ENCODE results near the gene CACNA2D4. TPM values are rescaled to one million over a fixed set of nuclear protein-coding genes. Genes with fewer than 3 reads are reported as not detected.

CACNA2D4 gene
- total and polyA plus RNA-seq, 4 donors = 1.5 to 12.6 (median 7.3) TPM

GRCh38 chr12:1779783-1780182, 138.7 kb downstream of the CACNA2D4 start:
- Histone ChIP-seq H3K36me3 (ENCODE audit: control insufficient read depth in 4 of 4, insufficient read depth in 4 of 4, low read length in 4 of 4) (peaks cover 6 to 19% (median 9%) of the 10 kb centered on the region in 4 donors), H3K9me3 (ENCODE audit: control insufficient read depth in 4 of 4, insufficient read depth in 3 of 4, low read length in 3 of 4) (no peaks in the 10 kb centered on the region), H3K4me1 (ENCODE audit: control insufficient read depth in 5 of 5, insufficient read depth in 5 of 5, low read length in 5 of 5) (peaks cover 0 to 31% (median 21%) of the 10 kb centered on the region in 5 donors), H3K27me3 (ENCODE audit: control insufficient read depth in 3 of 3, insufficient read depth in 3 of 3, low read length in 2 of 3) (no peaks in the 10 kb centered on the region), H3K27ac (ENCODE audit: low read depth in 1 of 2, low read length in 1 of 2) (no peak overlapping the region), H3K4me3 (no peak overlapping the region), H3K9ac (ENCODE audit: insufficient read depth in 1 of 2, low read length in 2 of 2) (no peak overlapping the region)
- DNase-seq = peak; percentile 40 to 88 (median 83)
- 62 to 64% methylated on average over 1 of the region's 1 CpG for WGBS, 2 donors
- ATAC-seq (ENCODE audit: insufficient read depth, low FRiP score) = no peak
- no peak for TF ChIP-seq CTCF (IDR thresholded peaks at IDR 0.05; ENCODE audit: control extremely low read depth, extremely low read depth)

- peaks cover 0 to 15% (median 8%) of the 10 kb centered on the region in 4 donors for H3K36me3 ChIP-seq (ENCODE audit: control insufficient read depth in 4 of 4, insufficient read depth in 4 of 4, low read length in 4 of 4)
- no peak for TF ChIP-seq CTCF (IDR thresholded peaks at IDR 0.05; ENCODE audit: control extremely low read depth, extremely low read depth)
- no peak overlapping the region for H3K4me3 ChIP-seq
- 76 to 77% methylated on average over 4 of the region's 4 CpGs for WGBS, 2 donors
- peaks cover 0 to 31% (median 21%) of the 10 kb centered on the region in 5 donors for H3K4me1 ChIP-seq (ENCODE audit: control insufficient read depth in 5 of 5, insufficient read depth in 5 of 5, low read length in 5 of 5)
- no peak overlapping the region for H3K9ac ChIP-seq (ENCODE audit: insufficient read depth in 1 of 2, low read length in 2 of 2)
- no peaks in the 10 kb centered on the region for H3K27me3 ChIP-seq (ENCODE audit: control insufficient read depth in 3 of 3, insufficient read depth in 3 of 3, low read length in 2 of 3)
- H3K9me3 ChIP-seq (ENCODE audit: control insufficient read depth in 4 of 4, insufficient read depth in 3 of 4, low read length in 3 of 4) = no peaks in the 10 kb centered on the region
- DNase-seq = no peak
- H3K27ac ChIP-seq (ENCODE audit: low read depth in 1 of 2, low read length in 1 of 2) = no peak overlapping the region
- ATAC-seq (ENCODE audit: insufficient read depth, low FRiP score) = no peak
These were observed 139.5 kb downstream of the CACNA2D4 start for GRCh38 chr12:1778911-1779310.

GRCh38 chr12:1777798-1778197, 140.7 kb downstream of the CACNA2D4 start:
- DNase-seq = no peak
- no peak for ATAC-seq (ENCODE audit: insufficient read depth, low FRiP score)
- no peak for TF ChIP-seq CTCF (IDR thresholded peaks at IDR 0.05; ENCODE audit: control extremely low read depth, extremely low read depth)
- Histone ChIP-seq H3K4me3 (no peak overlapping the region), H3K9ac (ENCODE audit: insufficient read depth in 1 of 2, low read length in 2 of 2) (no peak overlapping the region), H3K9me3 (ENCODE audit: control insufficient read depth in 4 of 4, insufficient read depth in 3 of 4, low read length in 3 of 4) (no peaks in the 10 kb centered on the region), H3K36me3 (ENCODE audit: control insufficient read depth in 4 of 4, insufficient read depth in 4 of 4, low read length in 4 of 4) (peaks cover 2 to 14% (median 9%) of the 10 kb centered on the region in 4 donors), H3K27ac (ENCODE audit: low read depth in 1 of 2, low read length in 1 of 2) (no peak overlapping the region), H3K27me3 (ENCODE audit: control insufficient read depth in 3 of 3, insufficient read depth in 3 of 3, low read length in 2 of 3) (no peaks in the 10 kb centered on the region), H3K4me1 (ENCODE audit: control insufficient read depth in 5 of 5, insufficient read depth in 5 of 5, low read length in 5 of 5) (peaks cover 0 to 31% (median 21%) of the 10 kb centered on the region in 5 donors)
- WGBS, 2 donors = 79 to 92% methylated on average over 5 of the region's 5 CpGs
